Measurements from ENCODE around the gene POTEJ.
"Not testable (repeated sequence)": the region's sequence is repeated elsewhere in the genome, so short reads cannot be mapped to it uniquely, and the experiment has no call there.

DNA sequence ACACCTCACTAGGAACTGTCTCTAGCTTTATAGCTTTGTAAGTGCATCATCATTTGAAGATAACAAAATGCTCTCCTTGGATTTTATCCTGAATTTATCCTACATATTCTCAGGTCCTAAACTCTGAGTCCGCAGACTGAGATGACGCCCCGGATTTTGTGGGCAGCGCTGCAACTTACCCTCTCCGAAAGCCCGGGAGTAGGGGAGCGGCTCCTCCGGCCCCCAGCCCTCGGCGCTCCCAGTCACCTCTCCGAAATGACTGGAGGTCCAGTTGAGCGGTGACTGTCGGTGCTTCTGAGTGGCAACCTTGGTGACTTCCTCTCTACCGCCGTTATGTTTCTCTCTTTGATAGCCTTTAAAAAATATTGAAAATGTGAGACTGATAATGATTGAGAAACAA lies 12.8 kb upstream of the POTEJ start:
- not testable (repeated sequence) for TF ChIP-seq EZH2phosphoT487 (IDR thresholded peaks at IDR 0.05; ENCODE audit: insufficient read depth, low read depth); EZH2 (IDR thresholded peaks at IDR 0.05; ENCODE audit: insufficient read depth, poor library complexity, severe bottlenecking)

Data from GM23248 (cell line).